Stomach smooth muscle (tissue), 2 donors: ENCODE measurements around the gene TMEM45B.
"Not testable (repeated sequence)": the region's sequence is repeated elsewhere in the genome, so short reads cannot be mapped to it uniquely, and the experiment has no call there.

Experiments used
- H3K27ac ChIP-seq: one replicate; pipeline ENCODE4 v1.7.0; 2013; ENCODE audit warnings: mild to moderate bottlenecking, low read length, inconsistent platforms
- H3K27me3 ChIP-seq, 2 donors: one replicate each; pipeline ENCODE4 v1.7.0; 2013; ENCODE audit warnings: low read length in 2 of 2; ENCODE audit not compliant: insufficient read depth in 2 of 2, control insufficient read depth in 1 of 2
- H3K36me3 ChIP-seq, 2 donors: one replicate each; pipeline ENCODE4 v1.7.0; 2013; ENCODE audit warnings: low read length in 2 of 2; ENCODE audit not compliant: control insufficient read depth in 2 of 2, insufficient read depth in 2 of 2
- H3K4me1 ChIP-seq: one replicate; pipeline ENCODE4 v1.7.0; 2013; ENCODE audit warnings: low read length; ENCODE audit not compliant: control insufficient read depth, insufficient read depth
- H3K4me3 ChIP-seq, 2 donors: one replicate each; pipeline ENCODE4 v1.7.0; 2013; ENCODE audit warnings: low read length in 2 of 2
- H3K9ac ChIP-seq, 2 donors: one replicate each; pipeline ENCODE4 v1.7.0; 2013; ENCODE audit warnings: low read length in 2 of 2, mild to moderate bottlenecking in 1 of 2
- H3K9me3 ChIP-seq, 2 donors: one replicate each; pipeline ENCODE4 v1.7.0; 2013; ENCODE audit warnings: low read length in 2 of 2; ENCODE audit not compliant: control insufficient read depth in 2 of 2
- donor health status: healthy.
- donor health status: Pancreatic carcinoma.

TMEM45B gene

GRCh38 chr11:129804012-129804411 lies 11.6 kb upstream of the TMEM45B start:
- no peak overlapping the region for H3K9ac ChIP-seq
- no peaks in the 10 kb centered on the region for H3K4me1 ChIP-seq
- no peaks in the 10 kb centered on the region for H3K9me3 ChIP-seq
- no peak overlapping the region for H3K27ac ChIP-seq
- no peak overlapping the region for H3K4me3 ChIP-seq
- no peaks in the 10 kb centered on the region for H3K36me3 ChIP-seq
- H3K27me3 ChIP-seq = no peaks in the 10 kb centered on the region

- not testable (repeated sequence) for H3K9ac ChIP-seq, H3K27me3 ChIP-seq, H3K9me3 ChIP-seq, H3K4me1 ChIP-seq, H3K36me3 ChIP-seq, H3K27ac ChIP-seq, H3K4me3 ChIP-seq
Observed at GRCh38 chr11:129808241-129808640, 7.4 kb upstream of the TMEM45B start.

GRCh38 chr11:129813231-129813791 lies 2.3 kb upstream of the TMEM45B start:
- peaks cover 4 to 5% of the 10 kb centered on the region in 2 donors for H3K27me3 ChIP-seq
- H3K4me1 ChIP-seq = no peaks in the 10 kb centered on the region
- no peak overlapping the region for H3K9ac ChIP-seq
- H3K36me3 ChIP-seq = no peaks in the 10 kb centered on the region
- no peak overlapping the region for H3K4me3 ChIP-seq
- no peak overlapping the region for H3K27ac ChIP-seq
- H3K9me3 ChIP-seq = peaks cover 0 to 4% of the 10 kb centered on the region in 2 donors

GRCh38 chr11:129814244-129815014 lies 1.2 kb upstream of the TMEM45B start:
- H3K27me3 ChIP-seq = peaks cover 4 to 5% of the 10 kb centered on the region in 2 donors
- no peaks in the 10 kb centered on the region for H3K4me1 ChIP-seq
- no peaks in the 10 kb centered on the region for H3K36me3 ChIP-seq
- peaks cover 0 to 4% of the 10 kb centered on the region in 2 donors for H3K9me3 ChIP-seq
- no peak overlapping the region for H3K9ac ChIP-seq
- no peak overlapping the region for H3K4me3 ChIP-seq
- H3K27ac ChIP-seq = no peak overlapping the region

- Histone ChIP-seq H3K27me3 (peaks cover 4 to 5% of the 10 kb centered on the region in 2 donors), H3K27ac (no peak overlapping the region), H3K9me3 (peaks cover 0 to 4% of the 10 kb centered on the region in 2 donors), H3K4me3 (no peak overlapping the region), H3K9ac (no peak overlapping the region), H3K4me1 (no peaks in the 10 kb centered on the region), H3K36me3 (no peaks in the 10 kb centered on the region)
Observed at GRCh38 chr11:129817534-129818051, 1.9 kb downstream of the TMEM45B start.

GRCh38 chr11:129818236-129818635 lies 2.6 kb downstream of the TMEM45B start:
- H3K27ac ChIP-seq, H3K36me3 ChIP-seq, H3K4me1 ChIP-seq, H3K4me3 ChIP-seq, H3K27me3 ChIP-seq, H3K9ac ChIP-seq, H3K9me3 ChIP-seq: not testable (repeated sequence)

- Histone ChIP-seq H3K9ac (no peak overlapping the region), H3K27me3 (peaks cover 4 to 5% of the 10 kb centered on the region in 2 donors), H3K4me3 (no peak overlapping the region), H3K36me3 (no peaks in the 10 kb centered on the region), H3K4me1 (no peaks in the 10 kb centered on the region), H3K9me3 (peaks cover 0 to 2% of the 10 kb centered on the region in 2 donors), H3K27ac (no peak overlapping the region)
Observed at GRCh38 chr11:129819237-129819636, 3.6 kb downstream of the TMEM45B start.

- not testable (repeated sequence) for H3K4me3 ChIP-seq, H3K9ac ChIP-seq, H3K4me1 ChIP-seq, H3K27me3 ChIP-seq, H3K27ac ChIP-seq, H3K9me3 ChIP-seq, H3K36me3 ChIP-seq
Observed at GRCh38 chr11:129820228-129820627, 4.6 kb downstream of the TMEM45B start.

GRCh38 chr11:129823281-129823680 lies 7.6 kb downstream of the TMEM45B start:
- H3K36me3 ChIP-seq, H3K4me3 ChIP-seq, H3K9me3 ChIP-seq, H3K27me3 ChIP-seq, H3K27ac ChIP-seq, H3K4me1 ChIP-seq, H3K9ac ChIP-seq: not testable (repeated sequence)

- H3K4me3 ChIP-seq, H3K9ac ChIP-seq, H3K27ac ChIP-seq, H3K9me3 ChIP-seq, H3K4me1 ChIP-seq, H3K27me3 ChIP-seq, H3K36me3 ChIP-seq: not testable (repeated sequence)
Observed at GRCh38 chr11:129823799-129824198, 8.2 kb downstream of the TMEM45B start.

- H3K27me3 ChIP-seq = no peaks in the 10 kb centered on the region
- no peak overlapping the region for H3K9ac ChIP-seq
- no peak overlapping the region for H3K4me3 ChIP-seq
- no peaks in the 10 kb centered on the region for H3K36me3 ChIP-seq
- H3K9me3 ChIP-seq = no peaks in the 10 kb centered on the region
- H3K4me1 ChIP-seq = no peaks in the 10 kb centered on the region
- no peak overlapping the region for H3K27ac ChIP-seq
Observed at GRCh38 chr11:129825380-129825779, 9.7 kb downstream of the TMEM45B start.
